Caco-2 (cell line): ENCODE measurements around the gene SPSB3. TPM values are rescaled to one million over a fixed set of nuclear protein-coding genes. Genes with fewer than 3 reads are reported as not detected.
"Not testable (repeated sequence)": the region's sequence is repeated elsewhere in the genome, so short reads cannot be mapped to it uniquely, and the experiment has no call there.

Experiments
- BruUV-seq: library from RNA; stranded (reverse); fragments of 400-500 nt; replicated peaks from 2 replicates; lab custom pipeline; 2021; lab: Mats Ljungman, UMichigan
- CTCF ChIA-PET: fragments of 300-600 bp; sonication (Branson Sonifier 250); formaldehyde crosslinking; loops from one replicate; lab custom pipeline; 2022; ENCODE audit warnings: antibody characterized with exemption; lab: Charles Lee
- POLR2A ChIA-PET: fragments of 300-600 bp; sonication (Branson Sonifier 250); formaldehyde crosslinking; loops from one replicate; lab custom pipeline; 2022; ENCODE audit warnings: antibody characterized with exemption; lab: Charles Lee
- DNase-seq, 2 experiments: peaks; one replicate each; pipeline versions ENCODE4 v3.0.0 to v3.0.0-alpha.2; 2020 to 2022
- H3K27me3 ChIP-seq: replicated peaks from 2 replicates; pipeline ENCODE4 v1.6.0; 2011; ENCODE audit warnings: low read length; ENCODE audit not compliant: control insufficient read depth, insufficient read depth
- H3K36me3 ChIP-seq: 2 replicates; pipeline ENCODE4 v1.5.1; 2011; ENCODE audit warnings: low read length; ENCODE audit not compliant: control insufficient read depth, insufficient read depth
- H3K4me1 ChIP-seq: fragments of 250-450 bp; sonication (Bioruptor Pico); 2 replicates; pipeline ENCODE4 v1.5.1; 2020; ENCODE audit warnings: mild to moderate bottlenecking
- H3K4me3 ChIP-seq: 2 replicates; pipeline ENCODE4 v1.5.1; 2011; ENCODE audit warnings: low read depth, mild to moderate bottlenecking, control low read depth, low read length
- H3K9me3 ChIP-seq: fragments of 250-450 bp; sonication (Bioruptor Pico); 2 replicates; pipeline ENCODE4 v1.5.1; 2020; ENCODE audit warnings: mild to moderate bottlenecking, moderate library complexity
- H3K27ac Mint-ChIP-seq: one replicate; pipeline ENCODE4 v1.8.0; 2022; ENCODE audit warnings: mixed read lengths; ENCODE audit not compliant: unreplicated experiment
- H3K27me3 Mint-ChIP-seq: one replicate; pipeline ENCODE4 v1.8.0; 2022; ENCODE audit warnings: mixed read lengths; ENCODE audit not compliant: insufficient read depth, unreplicated experiment
- H3K36me3 Mint-ChIP-seq: one replicate; pipeline ENCODE4 v1.8.0; 2022; ENCODE audit warnings: mild to moderate bottlenecking, mixed read lengths; ENCODE audit not compliant: insufficient read depth, unreplicated experiment
- H3K4me1 Mint-ChIP-seq: one replicate; pipeline ENCODE4 v1.8.0; 2022; ENCODE audit warnings: low read depth, mixed read lengths; ENCODE audit not compliant: unreplicated experiment
- H3K4me3 Mint-ChIP-seq: one replicate; pipeline ENCODE4 v1.8.0; 2022; ENCODE audit warnings: mild to moderate bottlenecking, moderate library complexity, mixed read lengths; ENCODE audit not compliant: unreplicated experiment
- H3K9me3 Mint-ChIP-seq: one replicate; pipeline ENCODE4 v1.8.0; 2022; ENCODE audit warnings: mixed read lengths; ENCODE audit not compliant: unreplicated experiment
- intact Hi-C: fragments of 100-400 bp; cut with micrococcal nuclease; formaldehyde crosslinking; loops from one replicate; pipeline ENCODE4 v1.10.0; 2022; ENCODE audit not compliant: unreplicated experiment
- total RNA-seq: library from RNA; stranded (reverse); gene quantifications from 2 replicates; pipeline ENCODE4 v1.2.3, GENCODE V29; 2022
- TF ChIP-seq, protein P1 (sequence below), 2 experiments: fragments of 200-600 bp in 1 of 2; IDR thresholded peaks; 1 replicate in 1 of 2; 2 replicates in 1 of 2; pipeline versions ENCODE4 v1.5.1 to v1.8.0; 2011 to 2022; ENCODE audit warnings: antibody characterized with exemption in 1 of 2, control low read depth in 1 of 2, inconsistent platforms in 1 of 2, low read depth in 1 of 2, low read length in 1 of 2, mild to moderate bottlenecking in 1 of 2, moderate library complexity in 1 of 2; ENCODE audit not compliant: insufficient read depth in 1 of 2, severe bottlenecking in 1 of 2, unreplicated experiment in 1 of 2

SPSB3 gene
- total RNA-seq, 1 experiment from 2014 or later, result 28.0 TPM

GRCh38 chr16:1734816-1735215 lies 47.6 kb downstream of the SPSB3 start:
- Mint-ChIP-seq H3K27ac (no peak overlapping the region), H3K4me1 (no peaks in the 10 kb centered on the region), H3K4me3 (no peak overlapping the region), H3K27me3 (no peaks in the 10 kb centered on the region), H3K36me3 (peaks cover 10% of the 10 kb centered on the region), H3K9me3 (no peaks in the 10 kb centered on the region)
- Histone ChIP-seq H3K36me3 (no peaks in the 10 kb centered on the region; the same call in none of the 2 replicates), H3K4me1 (no peaks in the 10 kb centered on the region), H3K4me3 (no peak overlapping the region), H3K9me3 (peaks cover 5% of the 10 kb centered on the region; the same call in 1 of the 2 replicates), H3K27me3 (no peaks in the 10 kb centered on the region)
- intact Hi-C loops, result no loop called here
- ChIA-PET CTCF (no interaction called here), POLR2A (no interaction called here)
- DNase-seq, result no peak
- TF ChIP-seq, protein P1, sequence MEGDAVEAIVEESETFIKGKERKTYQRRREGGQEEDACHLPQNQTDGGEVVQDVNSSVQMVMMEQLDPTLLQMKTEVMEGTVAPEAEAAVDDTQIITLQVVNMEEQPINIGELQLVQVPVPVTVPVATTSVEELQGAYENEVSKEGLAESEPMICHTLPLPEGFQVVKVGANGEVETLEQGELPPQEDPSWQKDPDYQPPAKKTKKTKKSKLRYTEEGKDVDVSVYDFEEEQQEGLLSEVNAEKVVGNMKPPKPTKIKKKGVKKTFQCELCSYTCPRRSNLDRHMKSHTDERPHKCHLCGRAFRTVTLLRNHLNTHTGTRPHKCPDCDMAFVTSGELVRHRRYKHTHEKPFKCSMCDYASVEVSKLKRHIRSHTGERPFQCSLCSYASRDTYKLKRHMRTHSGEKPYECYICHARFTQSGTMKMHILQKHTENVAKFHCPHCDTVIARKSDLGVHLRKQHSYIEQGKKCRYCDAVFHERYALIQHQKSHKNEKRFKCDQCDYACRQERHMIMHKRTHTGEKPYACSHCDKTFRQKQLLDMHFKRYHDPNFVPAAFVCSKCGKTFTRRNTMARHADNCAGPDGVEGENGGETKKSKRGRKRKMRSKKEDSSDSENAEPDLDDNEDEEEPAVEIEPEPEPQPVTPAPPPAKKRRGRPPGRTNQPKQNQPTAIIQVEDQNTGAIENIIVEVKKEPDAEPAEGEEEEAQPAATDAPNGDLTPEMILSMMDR (IDR thresholded peaks at IDR 0.05; ENCODE audit: insufficient read depth in 1 of 2, low read depth in 1 of 2, low read length in 1 of 2, severe bottlenecking in 1 of 2, unreplicated experiment in 1 of 2), result no peak
- BruUV-seq, result no TSS peak

DNA sequence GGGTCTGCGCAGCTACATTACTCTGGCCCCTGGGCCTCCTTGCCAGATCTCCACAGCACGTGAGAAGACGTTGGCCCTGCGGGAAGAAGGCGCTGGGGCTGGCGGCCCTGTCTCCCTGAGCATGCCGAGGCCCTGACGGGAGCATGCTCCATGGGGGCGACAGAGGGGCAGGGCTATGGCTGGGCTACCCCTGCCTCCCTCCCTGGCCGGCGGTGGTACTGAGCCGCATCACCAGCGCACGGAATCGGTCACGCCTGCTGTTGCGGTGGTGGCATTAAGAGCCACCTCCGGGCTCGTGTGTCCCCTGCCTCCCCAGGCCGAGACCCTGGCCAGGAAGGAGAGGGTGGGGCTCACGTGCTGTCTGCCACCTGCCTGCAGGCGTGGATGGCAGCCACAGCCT lies 48.2 kb downstream of the SPSB3 start:
- no peaks in the 10 kb centered on the region for H3K4me1 ChIP-seq
- Mint-ChIP-seq H3K36me3 (peaks cover 10% of the 10 kb centered on the region), H3K4me3 (no peak overlapping the region), H3K9me3 (no peaks in the 10 kb centered on the region), H3K27ac (no peak overlapping the region), H3K4me1 (no peaks in the 10 kb centered on the region), H3K27me3 (no peaks in the 10 kb centered on the region)
- H3K4me3 ChIP-seq, result no peak overlapping the region
- no TSS peak for BruUV-seq
- ChIA-PET CTCF (no interaction called here), POLR2A (no interaction called here)
- no peaks in the 10 kb centered on the region for H3K27me3 ChIP-seq
- TF ChIP-seq, protein P1 (IDR thresholded peaks at IDR 0.05; ENCODE audit: insufficient read depth in 1 of 2, low read depth in 1 of 2, low read length in 1 of 2, severe bottlenecking in 1 of 2, unreplicated experiment in 1 of 2), result no peak
- no peak for DNase-seq
- H3K36me3 ChIP-seq, result no peaks in the 10 kb centered on the region; the same call in none of the 2 replicates
- intact Hi-C loops, result no loop called here
- H3K9me3 ChIP-seq, result peaks cover 5% of the 10 kb centered on the region; the same call in 1 of the 2 replicates

GRCh38 chr16:1732551-1732987 lies 49.8 kb downstream of the SPSB3 start:
- H3K4me3 Mint-ChIP-seq, H3K9me3 Mint-ChIP-seq, H3K4me3 ChIP-seq, H3K27ac Mint-ChIP-seq, POLR2A ChIA-PET, DNase-seq, H3K27me3 ChIP-seq, H3K9me3 ChIP-seq, BruUV-seq, H3K4me1 Mint-ChIP-seq, H3K27me3 Mint-ChIP-seq, H3K4me1 ChIP-seq, CTCF ChIA-PET, H3K36me3 ChIP-seq, intact Hi-C loops: not testable (repeated sequence)
- peaks cover 17% of the 10 kb centered on the region for H3K36me3 Mint-ChIP-seq
